ENCODE data around the gene DDX31.

GRCh38 chr9:132583584-132584304 lies 86.0 kb downstream of the DDX31 start:
- TF ChIP-seq CTCF (IDR thresholded peaks at IDR 0.05) (no peak), POLR2A (IDR thresholded peaks at IDR 0.05) (no peak), EP300 (IDR thresholded peaks at IDR 0.05) (no peak)
